Measurements from ENCODE around the gene KLHDC4.
"Not testable (repeated sequence)": the region's sequence is repeated elsewhere in the genome, so short reads cannot be mapped to it uniquely, and the experiment has no call there.

The KLHDC4 gene
- 58.8 to 62.8 (median 62.3) reads per million in 3 experiments for total RNA-seq

- DNase-seq, result peak; percentile 85
These were observed at the start of gene KLHDC4 for GRCh38 chr16:87765776-87766484. Gene KLHDC4 (minus strand): TSS chr16:87765986. CDS start chr16:87765890, 96 bp downstream.

GRCh38 chr16:87815567-87815966 is 49.8 kb upstream of the KLHDC4 start:
- no peak for DNase-seq

GRCh38 chr16:87812200-87812656 is 46.4 kb upstream of the KLHDC4 start:
- DNase-seq, result no peak

GRCh38 chr16:87811454-87811853 is 45.7 kb upstream of the KLHDC4 start:
- not testable (repeated sequence) for DNase-seq

GRCh38 chr16:87809150-87809902 is 43.5 kb upstream of the KLHDC4 start:
- DNase-seq, result no peak

GRCh38 chr16:87808108-87808507 is 42.3 kb upstream of the KLHDC4 start:
- no peak for DNase-seq

GRCh38 chr16:87806641-87807546 is 41.1 kb upstream of the KLHDC4 start:
- peak; percentile 15 for DNase-seq

GRCh38 chr16:87806261-87806640 is 40.5 kb upstream of the KLHDC4 start:
- DNase-seq, result no peak

- no peak for DNase-seq
These were observed 37.6 kb upstream of the KLHDC4 start for GRCh38 chr16:87803385-87803784.

- DNase-seq, result no peak
These were observed 36.9 kb upstream of the KLHDC4 start for GRCh38 chr16:87802670-87803069.

GRCh38 chr16:87801679-87802259 is 36.0 kb upstream of the KLHDC4 start:
- no peak for DNase-seq

- no peak for DNase-seq
These were observed 34.7 kb upstream of the KLHDC4 start for GRCh38 chr16:87800497-87800896.

GRCh38 chr16:87795336-87795735 is 29.6 kb upstream of the KLHDC4 start:
- no peak for DNase-seq

GRCh38 chr16:87794485-87795078 is 28.8 kb upstream of the KLHDC4 start:
- DNase-seq, result no peak

- no peak for DNase-seq
These were observed 26.4 kb upstream of the KLHDC4 start for GRCh38 chr16:87792205-87792565.

- no peak for DNase-seq
These were observed 25.8 kb upstream of the KLHDC4 start for GRCh38 chr16:87791295-87792204.

GRCh38 chr16:87790292-87791100 is 24.7 kb upstream of the KLHDC4 start:
- no peak for DNase-seq

- DNase-seq, result no peak
These were observed 23.9 kb upstream of the KLHDC4 start for GRCh38 chr16:87789437-87790291.

GRCh38 chr16:87788730-87789436 is 23.1 kb upstream of the KLHDC4 start:
- not testable (repeated sequence) for DNase-seq
